ENCODE data around the gene CAMSAP1.

DNA sequence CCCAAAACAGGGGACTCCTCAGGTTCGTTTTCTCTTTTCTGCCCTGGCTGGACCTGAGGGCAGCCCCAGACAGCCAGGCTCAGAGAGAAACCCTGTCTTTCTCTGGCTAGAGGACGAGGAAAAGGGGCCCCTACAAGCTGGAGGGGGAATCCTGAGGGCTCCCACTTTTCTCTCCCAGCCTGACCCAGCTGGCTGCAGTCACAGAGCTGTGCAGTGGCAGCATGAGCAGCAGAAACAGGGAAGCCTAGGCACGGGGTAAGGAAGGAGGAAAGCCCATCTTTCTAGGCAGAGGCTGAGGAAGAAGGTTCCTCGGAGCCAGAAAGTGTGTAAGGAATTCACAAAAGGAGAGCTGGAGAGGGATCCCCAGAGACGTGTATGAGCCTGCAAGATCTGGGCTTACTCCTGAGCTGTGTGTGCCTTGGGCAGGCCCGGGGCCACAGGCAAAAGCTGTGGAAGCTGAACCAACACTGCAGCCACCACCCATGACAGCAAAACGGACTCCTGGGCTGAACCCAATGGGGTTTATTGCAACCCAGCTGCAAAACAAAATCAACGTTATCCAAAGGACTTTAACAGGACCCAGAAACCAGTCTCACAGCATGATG is 16.2 kb downstream of the CAMSAP1 start:
- TF ChIP-seq TCF12 (IDR thresholded peaks at IDR 0.05; ENCODE audit: low read depth) (no peak), RAD21 (IDR thresholded peaks at IDR 0.05; ENCODE audit: low read depth) (no peak), YY1 (IDR thresholded peaks at IDR 0.05; ENCODE audit: low read depth) (no peak), CREB1 (IDR thresholded peaks at IDR 0.05; ENCODE audit: low read depth) (no peak), ZBTB7A (IDR thresholded peaks at IDR 0.05; ENCODE audit: low read depth) (no peak), TAF1 (IDR thresholded peaks at IDR 0.05; ENCODE audit: low read depth) (no peak), EGR1 (IDR thresholded peaks at IDR 0.05) (no peak), EP300 (IDR thresholded peaks at IDR 0.05; ENCODE audit: borderline replicate concordance) (no peak), CEBPB (IDR thresholded peaks at IDR 0.05) (no peak), TEAD4 (IDR thresholded peaks at IDR 0.05) (no peak), FOXM1 (IDR thresholded peaks at IDR 0.05; ENCODE audit: borderline replicate concordance, low read depth) (no peak)
- TF ChIP-seq, protein P1, sequence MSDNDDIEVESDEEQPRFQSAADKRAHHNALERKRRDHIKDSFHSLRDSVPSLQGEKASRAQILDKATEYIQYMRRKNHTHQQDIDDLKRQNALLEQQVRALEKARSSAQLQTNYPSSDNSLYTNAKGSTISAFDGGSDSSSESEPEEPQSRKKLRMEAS (IDR thresholded peaks at IDR 0.05) = no peak
- TF ChIP-seq, protein P2, sequence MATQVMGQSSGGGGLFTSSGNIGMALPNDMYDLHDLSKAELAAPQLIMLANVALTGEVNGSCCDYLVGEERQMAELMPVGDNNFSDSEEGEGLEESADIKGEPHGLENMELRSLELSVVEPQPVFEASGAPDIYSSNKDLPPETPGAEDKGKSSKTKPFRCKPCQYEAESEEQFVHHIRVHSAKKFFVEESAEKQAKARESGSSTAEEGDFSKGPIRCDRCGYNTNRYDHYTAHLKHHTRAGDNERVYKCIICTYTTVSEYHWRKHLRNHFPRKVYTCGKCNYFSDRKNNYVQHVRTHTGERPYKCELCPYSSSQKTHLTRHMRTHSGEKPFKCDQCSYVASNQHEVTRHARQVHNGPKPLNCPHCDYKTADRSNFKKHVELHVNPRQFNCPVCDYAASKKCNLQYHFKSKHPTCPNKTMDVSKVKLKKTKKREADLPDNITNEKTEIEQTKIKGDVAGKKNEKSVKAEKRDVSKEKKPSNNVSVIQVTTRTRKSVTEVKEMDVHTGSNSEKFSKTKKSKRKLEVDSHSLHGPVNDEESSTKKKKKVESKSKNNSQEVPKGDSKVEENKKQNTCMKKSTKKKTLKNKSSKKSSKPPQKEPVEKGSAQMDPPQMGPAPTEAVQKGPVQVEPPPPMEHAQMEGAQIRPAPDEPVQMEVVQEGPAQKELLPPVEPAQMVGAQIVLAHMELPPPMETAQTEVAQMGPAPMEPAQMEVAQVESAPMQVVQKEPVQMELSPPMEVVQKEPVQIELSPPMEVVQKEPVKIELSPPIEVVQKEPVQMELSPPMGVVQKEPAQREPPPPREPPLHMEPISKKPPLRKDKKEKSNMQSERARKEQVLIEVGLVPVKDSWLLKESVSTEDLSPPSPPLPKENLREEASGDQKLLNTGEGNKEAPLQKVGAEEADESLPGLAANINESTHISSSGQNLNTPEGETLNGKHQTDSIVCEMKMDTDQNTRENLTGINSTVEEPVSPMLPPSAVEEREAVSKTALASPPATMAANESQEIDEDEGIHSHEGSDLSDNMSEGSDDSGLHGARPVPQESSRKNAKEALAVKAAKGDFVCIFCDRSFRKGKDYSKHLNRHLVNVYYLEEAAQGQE (IDR thresholded peaks at IDR 0.05; ENCODE audit: low read depth) = no peak
- TF ChIP-seq, protein P3, sequence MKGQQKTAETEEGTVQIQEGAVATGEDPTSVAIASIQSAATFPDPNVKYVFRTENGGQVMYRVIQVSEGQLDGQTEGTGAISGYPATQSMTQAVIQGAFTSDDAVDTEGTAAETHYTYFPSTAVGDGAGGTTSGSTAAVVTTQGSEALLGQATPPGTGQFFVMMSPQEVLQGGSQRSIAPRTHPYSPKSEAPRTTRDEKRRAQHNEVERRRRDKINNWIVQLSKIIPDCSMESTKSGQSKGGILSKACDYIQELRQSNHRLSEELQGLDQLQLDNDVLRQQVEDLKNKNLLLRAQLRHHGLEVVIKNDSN (IDR thresholded peaks at IDR 0.05) = no peak
